Central memory CD4-positive, alpha-beta T cell (primary cell): ENCODE data around the gene CCDC188.

Experiments used
- DNase-seq: peaks from one replicate; pipeline ENCODE4 v3.0.0; 2022
- total RNA-seq, 3 experiments: gene quantifications; one replicate each; lab custom pipeline; 2026; lab: John Stamatoyannopoulos, UW

The CCDC188 gene
- total RNA-seq, result 0 to 0.05 (median 0.04) reads per million in 3 experiments

DNA sequence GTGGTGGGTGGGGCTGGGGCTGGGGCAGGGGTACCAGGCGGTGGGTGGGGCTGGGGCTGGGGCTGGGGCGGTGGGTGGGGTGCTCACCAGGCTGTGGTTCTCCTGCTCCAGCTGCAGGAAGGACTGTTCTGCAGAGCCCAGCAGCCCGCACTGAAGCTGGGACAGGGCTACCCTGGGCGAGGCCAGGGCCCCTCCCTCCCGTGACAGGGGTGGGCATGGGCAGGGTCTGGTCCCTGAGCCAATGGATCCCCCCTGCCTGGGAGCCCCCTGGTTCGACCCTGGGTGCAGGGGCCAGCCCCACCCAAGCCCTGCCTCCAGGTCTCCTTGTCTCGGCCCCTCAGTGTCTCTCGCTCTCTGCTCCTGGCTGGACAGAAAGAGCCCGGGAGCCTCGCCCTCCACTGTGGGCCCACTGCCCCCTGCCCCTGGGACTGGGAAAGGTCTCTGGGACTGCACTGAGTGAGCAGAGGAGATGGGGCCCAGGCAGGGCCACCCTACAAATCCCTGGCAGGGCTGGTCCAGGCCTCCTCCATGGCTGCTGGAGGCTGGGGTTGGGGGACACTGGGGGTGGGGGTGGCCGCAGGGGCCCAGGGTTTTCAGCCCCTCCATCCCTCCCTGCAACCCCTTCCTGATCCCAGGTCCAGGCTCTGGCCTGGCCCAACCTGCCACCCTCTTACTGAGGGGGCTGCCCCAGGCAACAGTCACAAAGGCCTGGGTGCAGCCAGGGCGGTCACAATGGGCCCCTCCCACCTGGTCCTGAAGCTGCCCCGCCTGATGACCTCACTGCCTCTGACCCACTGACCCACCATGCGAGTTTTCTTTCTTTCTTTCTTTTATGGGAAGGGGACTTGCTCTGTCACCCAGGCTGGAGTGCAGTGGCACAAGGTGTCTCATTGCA lies at the start of gene CCDC188:
Gene CCDC188 (minus strand): TSS at position 675 of the 895 bp plus-strand sequence. CDS start 69 bp downstream, at position 606.
- no peak for DNase-seq

- no peak for DNase-seq
These were observed 49.1 kb upstream of the CCDC188 start for GRCh38 chr22:20199906-20200305.

DNA sequence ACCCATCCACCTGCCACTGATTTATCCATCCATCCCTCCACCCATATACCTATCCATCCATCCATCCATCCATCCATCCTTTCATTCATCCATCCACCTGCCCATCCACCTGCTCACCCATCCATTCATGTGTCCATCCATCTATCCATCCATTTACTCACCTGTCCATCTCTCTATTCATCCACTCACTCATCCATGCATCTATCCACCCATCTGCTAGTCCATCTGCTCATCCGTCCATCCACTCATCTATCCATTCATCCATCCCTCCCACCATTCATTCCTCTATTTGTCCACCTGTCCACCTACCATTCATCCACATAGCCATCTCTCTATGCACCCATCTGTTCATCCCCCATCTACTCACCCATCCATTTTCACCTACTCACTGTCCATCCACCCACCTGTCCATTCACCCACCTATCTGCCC lies 48.6 kb upstream of the CCDC188 start:
- DNase-seq, result no peak

GRCh38 chr22:20198557-20199319 lies 47.9 kb upstream of the CCDC188 start:
- DNase-seq, result no peak

DNA sequence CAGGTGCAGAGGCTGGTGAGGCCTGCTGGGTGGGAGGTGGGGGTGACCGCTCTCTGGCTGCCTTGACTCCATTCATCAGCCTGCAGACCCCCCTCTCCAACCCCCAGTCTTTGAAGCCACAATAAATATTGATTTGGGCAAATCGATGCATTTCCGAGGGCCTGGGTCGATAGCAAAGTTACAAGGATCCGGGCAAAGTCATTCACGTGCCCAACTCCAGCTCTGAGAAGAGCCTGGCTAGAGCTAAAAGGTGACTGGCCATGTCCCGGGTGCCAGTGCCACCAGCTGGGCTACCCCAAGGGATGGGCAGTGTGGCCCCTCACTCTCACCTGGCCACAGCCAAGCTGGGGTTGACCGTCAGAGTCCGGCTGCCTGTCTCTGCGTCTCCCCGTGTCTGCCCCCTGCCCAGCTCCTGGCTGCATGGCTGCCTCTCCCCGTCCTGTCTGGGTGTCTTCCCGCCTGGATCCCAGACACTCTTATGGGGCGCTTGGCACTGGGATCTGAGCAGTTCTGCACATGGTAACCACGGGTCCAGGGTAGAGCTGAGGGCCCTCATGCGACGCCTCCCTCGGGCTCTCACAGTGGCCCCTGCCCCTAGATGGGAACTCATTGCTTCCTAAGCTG lies 46.7 kb upstream of the CCDC188 start:
- DNase-seq, result no peak

DNA sequence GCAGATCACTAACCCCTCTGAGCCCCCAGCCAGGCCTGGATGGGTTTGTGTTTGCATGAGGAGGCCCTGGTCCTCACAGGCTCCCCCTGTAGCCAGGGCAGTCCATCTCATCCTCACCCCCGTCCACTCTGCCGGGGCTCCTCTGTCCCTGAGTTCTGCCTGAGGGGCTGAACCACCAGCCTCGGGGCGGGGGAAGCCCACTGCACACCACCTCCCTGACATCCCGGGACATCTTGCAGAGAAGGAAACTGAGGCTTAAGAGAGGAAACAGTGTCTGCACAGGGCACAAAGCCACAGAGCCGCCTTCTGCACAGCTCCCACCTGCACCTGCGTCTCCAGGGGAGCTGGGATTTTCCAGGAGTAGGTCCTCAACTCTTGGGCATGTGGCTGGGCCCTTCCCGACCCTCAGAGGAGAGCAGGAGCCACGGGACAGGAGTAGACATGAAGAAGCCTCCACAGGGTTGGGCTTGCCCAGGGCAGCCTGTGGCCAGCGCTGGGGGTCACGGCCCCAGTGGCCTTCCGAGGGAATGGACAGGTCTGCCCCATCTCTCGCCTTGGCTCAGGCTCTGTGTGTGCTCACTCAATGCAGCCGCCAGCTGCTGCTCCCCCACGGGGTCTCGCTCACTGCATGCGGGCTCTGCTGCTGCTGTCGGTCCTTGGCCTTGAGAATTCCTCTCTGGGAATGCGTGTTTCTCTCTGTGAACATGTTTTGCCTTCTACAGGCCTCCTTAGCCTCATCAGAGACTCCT lies 45.4 kb upstream of the CCDC188 start:
- no peak for DNase-seq

- no peak for DNase-seq
These were observed 44.1 kb upstream of the CCDC188 start for GRCh38 chr22:20194681-20195593.

- no peak for DNase-seq
These were observed 43.1 kb upstream of the CCDC188 start for GRCh38 chr22:20193761-20194494.

GRCh38 chr22:20192972-20193760 lies 42.3 kb upstream of the CCDC188 start:
- no peak for DNase-seq

GRCh38 chr22:20192293-20192971 lies 41.6 kb upstream of the CCDC188 start:
- no peak for DNase-seq

DNA sequence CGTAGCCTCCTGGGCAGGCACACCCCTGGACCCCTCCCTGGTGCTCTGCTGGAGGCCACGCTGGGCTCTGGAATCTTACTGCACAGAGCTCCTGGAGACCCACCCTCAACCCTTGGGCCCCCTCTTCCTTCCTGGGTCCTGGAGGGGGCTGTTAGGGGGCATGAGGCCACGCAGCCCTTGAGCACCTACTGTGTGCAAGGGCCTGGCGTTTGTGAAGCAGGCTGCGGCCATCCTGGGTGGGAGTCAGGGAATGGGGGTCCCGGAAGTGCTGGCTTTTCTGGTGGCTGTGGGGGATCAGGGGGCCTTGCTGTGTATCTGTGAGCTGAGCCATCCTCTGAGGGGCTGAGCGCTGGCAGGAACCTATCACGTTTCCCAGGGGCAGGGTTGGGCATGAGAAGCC lies 40.9 kb upstream of the CCDC188 start:
- DNase-seq, result no peak

- no peak for DNase-seq
These were observed 40.2 kb upstream of the CCDC188 start for GRCh38 chr22:20191000-20191515.

- DNase-seq, result no peak
These were observed 37.7 kb upstream of the CCDC188 start for GRCh38 chr22:20188567-20188877.

GRCh38 chr22:20187777-20188566 lies 37.1 kb upstream of the CCDC188 start:
- DNase-seq, result no peak

- no peak for DNase-seq
These were observed 36.2 kb upstream of the CCDC188 start for GRCh38 chr22:20186871-20187546.

- no peak for DNase-seq
These were observed 35.5 kb upstream of the CCDC188 start for GRCh38 chr22:20186183-20186870.

DNA sequence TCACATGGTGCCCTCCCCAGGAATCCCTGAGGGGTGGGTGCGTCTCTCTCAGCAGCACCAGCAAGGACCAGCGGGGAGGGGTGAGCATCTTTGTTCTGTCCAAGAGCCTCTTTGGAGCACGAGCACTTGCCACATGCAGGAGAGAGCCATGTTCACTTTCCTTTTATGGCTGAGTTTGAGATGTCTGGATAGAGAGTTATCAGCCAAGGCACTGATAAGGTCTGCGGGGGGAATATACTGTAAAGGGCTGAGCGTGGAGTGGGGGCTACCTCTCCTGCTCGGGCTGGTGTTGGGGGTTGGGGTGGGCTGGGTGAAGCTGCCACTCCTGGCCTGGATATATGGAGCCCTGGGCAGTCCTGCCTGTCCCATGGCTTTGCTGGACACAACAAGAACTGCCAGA lies 34.9 kb upstream of the CCDC188 start:
- DNase-seq, result no peak
